HG02870 (cell line): ENCODE results near the gene PLP1.
"Not testable (repeated sequence)": the region's sequence is repeated elsewhere in the genome, so short reads cannot be mapped to it uniquely, and the experiment has no call there.

Experiments used
- ATAC-seq: cut with Tn5 transposase; IDR thresholded peaks from one replicate; pipeline ENCODE4 v1.9.1; 2021; ENCODE audit warnings: mild to moderate bottlenecking, moderate library complexity; ENCODE audit not compliant: unreplicated experiment

PLP1 gene, protein sequence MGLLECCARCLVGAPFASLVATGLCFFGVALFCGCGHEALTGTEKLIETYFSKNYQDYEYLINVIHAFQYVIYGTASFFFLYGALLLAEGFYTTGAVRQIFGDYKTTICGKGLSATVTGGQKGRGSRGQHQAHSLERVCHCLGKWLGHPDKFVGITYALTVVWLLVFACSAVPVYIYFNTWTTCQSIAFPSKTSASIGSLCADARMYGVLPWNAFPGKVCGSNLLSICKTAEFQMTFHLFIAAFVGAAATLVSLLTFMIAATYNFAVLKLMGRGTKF

DNA sequence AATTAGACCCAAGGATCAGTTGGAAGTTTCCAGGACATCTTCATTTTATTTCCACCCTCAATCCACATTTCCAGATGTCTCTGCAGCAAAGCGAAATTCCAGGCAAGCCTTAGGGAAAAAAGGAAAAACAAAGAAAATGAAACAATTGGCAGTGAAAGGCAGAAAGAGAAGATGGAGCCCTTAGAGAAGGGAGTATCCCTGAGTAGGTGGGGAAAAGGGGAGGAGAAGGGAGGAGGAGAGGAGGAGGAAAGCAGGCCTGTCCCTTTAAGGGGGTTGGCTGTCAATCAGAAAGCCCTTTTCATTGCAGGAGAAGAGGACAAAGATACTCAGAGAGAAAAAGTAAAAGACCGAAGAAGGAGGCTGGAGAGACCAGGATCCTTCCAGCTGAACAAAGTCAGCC, at the start of gene PLP1:
PLP1 (plus strand) TSS at position 295 of the 400 bp plus-strand sequence. CDS start 156 bp downstream, outside the sequence.
- no peak for ATAC-seq

DNA sequence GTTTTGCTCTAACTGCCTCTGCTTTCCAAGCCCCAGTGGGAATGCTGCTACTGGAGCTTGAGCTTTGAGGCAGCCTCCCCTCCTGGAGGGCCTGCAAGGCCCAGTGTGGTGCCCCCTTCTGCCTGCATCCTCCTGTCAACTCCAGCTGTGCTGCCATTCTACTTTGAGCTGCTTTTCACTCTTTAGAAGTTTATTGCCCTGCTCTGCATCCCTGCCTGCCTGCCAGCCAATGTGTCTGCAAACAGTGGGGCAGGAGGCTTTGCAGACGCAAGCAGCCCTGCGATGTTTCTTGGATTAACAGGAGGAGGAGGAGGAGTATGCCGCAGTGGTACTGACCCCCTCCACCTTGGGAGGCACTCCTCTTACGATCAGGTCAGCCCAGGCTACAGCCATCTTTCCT, 49.5 kb upstream of the PLP1 start:
- no peak for ATAC-seq

DNA sequence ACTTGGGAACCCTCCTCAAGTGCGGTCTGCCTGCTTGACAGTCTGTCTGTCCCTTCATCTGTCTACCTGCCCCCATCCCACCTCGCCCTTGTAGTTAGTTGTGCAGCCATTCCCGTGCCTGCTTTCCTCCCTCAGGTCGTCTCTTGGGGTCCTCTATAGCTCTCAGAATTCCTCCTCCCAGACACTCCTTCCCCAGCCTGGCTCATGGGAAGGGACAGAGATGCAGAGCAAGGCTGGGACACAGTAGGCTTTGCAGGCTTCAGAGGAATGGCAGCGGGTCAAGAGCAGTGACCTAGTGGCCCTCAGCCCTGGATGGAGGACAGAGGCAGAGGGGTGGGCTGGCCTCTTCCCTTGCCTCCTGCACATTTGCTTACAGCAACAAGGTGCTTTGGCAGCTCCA, 47.6 kb upstream of the PLP1 start:
- no peak for ATAC-seq

DNA sequence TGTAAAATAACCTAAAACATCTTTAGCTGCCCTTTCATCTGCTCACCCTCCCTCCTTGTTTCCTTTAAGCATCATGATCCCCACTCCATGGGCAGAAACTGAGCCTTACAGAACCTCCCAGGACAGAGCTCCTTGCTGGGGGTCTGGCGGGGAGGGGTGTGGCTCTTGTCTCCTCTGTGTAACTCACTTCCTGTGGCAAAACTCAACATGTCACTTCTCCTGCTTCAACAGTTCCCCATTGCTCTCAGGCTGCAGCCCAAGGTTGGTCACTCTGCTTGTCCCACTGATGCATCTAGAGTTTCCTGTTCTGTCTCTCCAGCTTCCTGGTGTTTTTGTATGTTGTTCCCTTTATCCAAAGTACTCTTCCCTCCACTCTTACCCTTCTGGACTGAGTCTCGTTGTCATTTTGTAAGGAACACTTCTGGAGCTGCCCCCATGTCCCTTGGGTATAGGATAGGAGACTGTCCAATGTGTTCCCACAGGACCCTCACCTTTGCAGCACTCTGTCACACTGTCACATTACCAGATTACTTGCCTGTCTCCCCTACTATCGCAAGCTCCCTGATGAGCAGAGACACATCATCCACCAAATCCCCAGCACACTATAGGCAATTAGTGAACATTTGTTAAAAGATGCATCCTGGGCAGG, 46.4 kb upstream of the PLP1 start:
- ATAC-seq: no peak

DNA sequence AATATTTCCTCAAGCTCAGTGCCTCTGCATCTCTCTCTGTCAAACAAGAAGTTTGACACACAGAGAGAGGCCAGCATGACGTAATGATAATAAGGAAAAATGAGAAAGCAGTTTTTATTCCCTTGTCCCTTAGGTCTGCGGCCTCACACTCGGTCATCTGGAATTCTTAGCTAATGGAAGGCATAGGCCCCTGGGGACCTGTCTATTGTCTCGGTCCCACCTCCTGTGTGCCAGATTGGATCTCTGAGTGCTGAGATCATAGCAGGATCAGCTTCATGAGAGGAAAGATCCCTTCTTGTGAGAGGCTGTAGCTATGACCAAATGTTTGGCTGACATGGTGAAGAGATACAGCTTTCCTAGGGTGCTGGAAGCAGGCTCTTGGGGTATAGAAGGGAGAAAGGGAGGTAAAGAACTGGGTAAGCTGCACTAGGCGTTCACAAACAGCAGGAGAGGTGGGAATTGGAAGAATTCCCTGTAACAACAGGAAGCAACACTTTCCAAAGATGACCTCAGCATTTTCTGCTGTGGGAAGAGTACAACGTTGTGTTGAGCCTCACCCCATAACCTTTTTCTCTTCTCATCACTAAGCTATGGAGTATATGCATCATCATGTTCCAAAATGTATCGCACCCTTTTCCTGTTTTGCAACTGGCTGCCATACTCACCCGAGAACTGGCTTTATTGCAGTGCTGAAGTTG, 45.7 kb upstream of the PLP1 start:
- no peak for ATAC-seq

DNA sequence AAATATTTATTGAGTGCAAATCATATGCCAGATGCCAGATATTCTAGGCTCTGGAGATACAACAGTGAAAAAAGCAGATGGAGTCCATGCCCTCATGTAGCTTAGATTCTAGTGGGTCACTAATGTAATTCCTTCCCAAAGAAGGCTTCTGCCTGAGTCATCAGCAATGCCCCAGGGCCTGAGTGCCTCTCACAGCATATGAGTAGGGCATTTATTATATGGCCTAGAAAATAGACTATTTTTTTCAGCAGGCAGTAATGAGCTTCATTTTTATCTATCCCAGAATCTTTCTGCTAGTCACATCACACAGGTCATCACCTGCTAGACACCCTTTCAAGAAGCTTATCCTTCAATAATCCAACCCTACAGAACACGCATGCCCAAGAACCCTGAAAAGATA, 43.6 kb upstream of the PLP1 start:
- ATAC-seq: no peak

DNA sequence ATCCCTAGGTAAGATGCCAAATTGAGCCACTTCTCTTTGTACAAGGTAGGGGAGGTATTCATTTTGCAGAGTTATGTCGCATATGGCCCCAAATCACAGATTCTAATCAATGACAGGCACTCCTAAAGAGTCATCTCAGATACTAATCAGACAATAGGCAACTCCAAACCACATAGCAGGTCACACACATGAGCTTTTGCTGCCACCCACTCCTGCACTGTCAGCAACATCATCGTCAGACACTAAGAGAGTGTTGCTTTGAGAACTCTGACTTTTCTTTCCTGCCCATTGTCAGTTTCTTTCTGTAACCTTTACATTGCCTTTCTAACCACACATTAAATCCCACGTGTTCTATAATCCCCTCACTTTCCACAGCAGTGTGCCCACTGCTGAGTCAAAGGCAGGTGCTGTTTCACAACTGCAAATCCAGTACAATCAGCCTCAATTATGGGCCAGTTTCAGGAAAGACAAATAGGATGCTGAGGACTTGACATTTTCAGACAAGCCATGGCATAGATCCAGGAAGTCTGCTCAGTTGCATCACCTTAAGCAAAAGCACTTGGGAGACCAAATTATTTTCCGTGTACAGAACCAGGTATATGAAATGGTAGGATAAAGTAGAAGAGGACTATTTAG, 42.4 kb upstream of the PLP1 start:
- no peak for ATAC-seq

DNA sequence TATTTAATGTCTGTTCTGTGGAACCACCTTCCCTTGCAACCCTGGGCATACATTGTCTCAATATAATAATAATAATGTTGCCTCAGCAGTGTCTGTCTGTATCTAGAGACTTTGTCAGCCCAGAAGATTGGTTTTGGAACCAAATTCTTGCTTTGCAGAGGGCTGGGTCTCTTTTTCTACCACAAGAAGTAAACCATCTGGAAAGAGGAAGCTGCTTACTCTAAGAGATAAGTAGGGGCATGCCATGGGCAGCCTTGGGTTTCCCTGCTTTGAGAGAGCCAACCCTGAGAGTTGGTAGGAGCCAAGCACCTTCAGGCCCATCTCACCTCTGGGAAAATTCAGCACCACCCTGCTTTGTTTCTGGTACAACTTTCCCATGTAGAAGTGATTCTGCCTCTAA, 38.9 kb upstream of the PLP1 start:
- ATAC-seq: no peak

DNA sequence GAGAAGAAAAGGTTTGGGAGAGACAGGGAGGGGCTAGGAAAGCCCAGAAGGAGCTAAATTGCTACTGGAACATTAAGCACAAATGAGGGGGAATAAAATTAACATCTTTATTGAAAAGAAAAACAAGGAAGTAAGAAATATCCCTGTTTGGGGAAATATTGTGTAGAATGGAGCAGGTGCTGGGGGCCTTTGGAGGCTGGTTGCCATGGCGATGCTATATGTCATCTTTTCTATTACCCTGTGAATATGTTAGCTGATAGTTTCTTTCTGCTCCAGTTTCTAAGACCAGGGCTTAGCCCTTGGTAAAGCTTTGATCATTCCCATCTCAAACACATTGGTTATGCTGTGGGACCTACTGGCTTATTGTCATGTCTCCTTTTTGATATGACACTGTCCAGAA, 37.2 kb upstream of the PLP1 start:
- no peak for ATAC-seq

DNA sequence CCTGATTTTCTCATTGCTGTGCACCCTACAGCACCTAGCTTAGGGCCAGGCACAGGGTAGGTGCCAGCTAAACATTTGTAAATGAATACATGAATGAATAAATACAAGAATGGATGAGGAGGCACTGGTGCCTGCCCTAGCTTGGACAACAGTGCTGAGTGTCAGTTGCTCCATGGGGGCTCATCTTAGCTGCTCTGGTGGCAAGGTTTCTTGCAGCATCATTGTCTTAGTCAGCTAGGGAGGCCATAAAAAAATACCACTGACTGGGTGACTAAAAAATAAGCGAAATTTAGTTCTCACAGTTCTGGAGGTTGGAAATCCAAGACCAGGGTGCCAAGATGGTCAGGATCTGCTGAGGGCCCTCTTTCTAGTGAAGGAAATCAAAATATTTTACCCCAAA, 34.8 kb upstream of the PLP1 start:
- ATAC-seq: no peak

DNA sequence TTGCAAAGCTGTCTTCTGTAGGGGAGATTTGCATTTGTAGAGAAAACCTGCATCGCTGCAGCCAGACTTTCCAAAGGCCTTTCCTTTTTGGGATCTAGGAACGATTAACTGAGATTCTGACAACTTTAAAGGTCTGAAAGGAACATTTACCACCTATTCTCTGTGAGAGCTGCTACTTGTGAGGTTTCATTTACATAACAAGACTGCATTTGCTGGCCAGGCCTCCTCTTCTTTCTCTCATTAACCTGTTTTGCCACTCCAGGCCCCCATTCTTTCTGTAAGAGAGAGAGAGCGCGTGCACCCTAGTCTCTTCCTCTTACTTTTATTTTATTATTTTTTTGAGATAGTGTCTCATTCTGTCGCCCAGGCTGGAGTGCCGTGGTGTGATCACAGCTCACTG, 34.3 kb upstream of the PLP1 start:
- ATAC-seq: no peak

DNA sequence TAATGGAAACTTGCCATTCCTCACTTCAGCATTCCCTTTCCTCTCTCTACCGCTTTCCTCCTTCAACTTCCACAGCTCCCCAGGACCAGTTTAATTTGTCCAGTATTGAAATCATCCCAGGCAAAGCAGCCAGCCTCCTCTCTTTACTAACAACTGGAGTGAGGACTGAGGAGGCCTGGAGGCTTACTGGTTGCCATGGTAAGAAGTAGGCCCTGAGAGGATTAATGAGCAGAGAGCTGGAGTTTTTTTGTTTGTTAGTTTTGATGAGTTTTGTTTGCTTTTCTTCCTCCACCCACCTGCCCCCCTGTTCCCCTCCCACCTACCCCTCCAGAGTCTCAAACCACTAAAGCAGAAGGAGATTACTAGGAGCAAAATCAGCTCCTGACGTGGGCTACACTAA, 29.5 kb upstream of the PLP1 start:
- no peak for ATAC-seq

DNA sequence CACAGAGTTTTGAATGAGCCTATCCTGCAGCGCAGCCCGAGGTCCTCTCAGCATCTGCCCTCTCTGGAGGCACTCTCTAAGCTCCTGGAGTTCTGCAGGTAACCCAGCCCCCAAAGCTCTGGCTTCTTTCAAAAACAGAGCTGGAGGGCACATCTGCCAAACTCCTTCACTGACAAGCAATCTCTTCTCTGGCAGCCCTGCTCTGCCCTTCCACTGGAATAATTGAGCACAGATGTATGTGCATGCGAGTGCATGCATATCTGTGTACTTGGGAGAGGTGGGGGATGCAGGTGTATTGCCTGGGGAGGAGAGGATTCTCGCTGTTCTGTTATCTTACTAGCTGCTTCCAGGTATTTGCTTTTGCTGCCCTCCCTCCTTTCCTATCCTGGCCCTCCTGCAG, 22.2 kb upstream of the PLP1 start:
- no peak for ATAC-seq

DNA sequence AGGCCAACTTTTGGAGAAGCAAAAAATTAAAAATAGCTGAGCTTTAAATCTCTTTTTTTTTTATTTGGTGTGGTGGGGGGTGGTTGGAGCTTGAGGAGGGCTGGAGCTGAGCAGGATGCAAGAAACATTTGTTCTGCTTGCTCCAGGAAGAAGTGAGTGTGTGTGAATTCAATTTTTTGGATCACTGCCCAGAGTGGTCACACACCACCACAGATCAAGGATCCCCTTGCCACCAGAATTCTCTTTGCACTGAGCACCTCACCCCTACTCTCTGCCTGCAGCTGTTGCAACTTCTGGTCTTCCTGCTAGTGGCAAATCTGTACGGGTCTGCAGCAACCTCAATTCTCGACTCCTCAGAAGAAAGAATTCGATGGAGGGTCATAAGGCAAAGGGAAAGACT, 19.9 kb upstream of the PLP1 start:
- ATAC-seq: no peak

DNA sequence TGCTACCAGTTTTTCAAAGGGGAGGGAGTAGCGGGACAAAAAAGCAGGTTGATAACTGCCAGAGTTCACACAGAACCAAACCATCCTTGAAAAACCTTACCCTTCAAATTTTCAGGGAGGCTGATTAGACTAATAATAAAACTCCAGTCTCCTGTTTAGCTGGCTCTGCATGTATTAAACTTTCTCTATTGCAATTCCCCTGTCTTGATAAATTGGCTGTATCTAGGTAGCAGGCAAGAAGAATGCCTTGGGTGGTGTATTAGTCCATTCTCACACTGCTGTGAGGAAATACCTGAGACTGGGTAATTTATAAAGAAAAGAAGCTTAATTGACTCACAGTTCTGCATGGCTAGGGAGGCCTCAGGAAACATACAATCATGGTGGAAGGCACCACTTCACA, 18.1 kb upstream of the PLP1 start:
- no peak for ATAC-seq

DNA sequence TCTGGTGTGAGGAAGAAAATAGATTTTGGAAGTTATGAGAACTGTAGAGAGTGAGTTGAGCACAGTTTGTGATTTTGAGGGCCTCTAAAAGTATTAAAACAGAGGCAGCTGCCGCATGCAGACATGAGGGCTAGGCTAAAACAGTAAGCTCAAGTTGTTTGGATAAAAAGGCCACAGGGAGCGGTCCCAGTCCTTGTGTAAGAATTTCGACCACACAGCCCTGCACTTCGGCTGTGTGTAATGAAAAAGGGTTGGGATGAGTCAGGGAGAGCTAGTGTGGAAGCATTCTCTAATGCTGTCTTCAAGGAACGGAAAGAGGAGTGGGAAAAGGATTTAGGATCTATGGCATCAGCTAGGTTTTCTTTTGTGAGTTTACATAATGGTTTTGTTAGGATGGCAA, 13.1 kb upstream of the PLP1 start:
- not testable (repeated sequence) for ATAC-seq

DNA sequence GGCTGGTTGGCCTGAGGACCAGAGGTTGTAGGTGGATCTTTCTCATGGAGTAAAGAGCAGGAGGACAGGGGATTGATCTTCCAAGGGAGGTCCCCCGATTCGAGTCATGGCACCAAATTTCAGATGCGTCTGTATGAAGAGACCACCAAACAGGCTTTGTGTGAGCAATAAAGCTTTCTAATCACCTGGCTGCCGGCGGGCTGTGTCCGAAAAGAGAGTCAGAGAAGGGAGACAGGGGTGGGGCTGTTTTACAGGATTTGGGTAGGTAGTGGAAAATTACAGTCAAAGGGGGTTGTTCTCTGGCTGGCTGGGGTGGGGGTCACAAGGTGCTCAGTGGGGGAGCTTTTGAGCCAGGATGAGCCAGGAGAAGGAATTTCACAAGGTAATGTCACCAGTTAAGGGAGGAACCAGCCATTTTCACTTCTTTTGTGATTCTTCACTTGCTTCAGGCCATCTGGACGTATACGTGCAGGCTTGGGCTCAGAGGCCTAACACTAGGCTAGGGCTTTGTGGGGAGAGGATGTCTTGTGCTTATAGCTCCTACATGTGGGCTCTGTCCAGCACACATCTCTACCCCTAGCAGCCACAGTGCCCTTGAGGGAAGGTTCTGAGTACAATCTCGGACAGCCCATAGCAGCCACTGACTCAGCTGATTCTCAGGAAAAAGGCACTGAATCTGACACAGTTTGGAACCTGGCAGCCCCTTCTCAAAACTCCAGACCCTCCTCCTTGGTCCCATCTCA, 9.7 kb upstream of the PLP1 start:
- ATAC-seq: not testable (repeated sequence)

DNA sequence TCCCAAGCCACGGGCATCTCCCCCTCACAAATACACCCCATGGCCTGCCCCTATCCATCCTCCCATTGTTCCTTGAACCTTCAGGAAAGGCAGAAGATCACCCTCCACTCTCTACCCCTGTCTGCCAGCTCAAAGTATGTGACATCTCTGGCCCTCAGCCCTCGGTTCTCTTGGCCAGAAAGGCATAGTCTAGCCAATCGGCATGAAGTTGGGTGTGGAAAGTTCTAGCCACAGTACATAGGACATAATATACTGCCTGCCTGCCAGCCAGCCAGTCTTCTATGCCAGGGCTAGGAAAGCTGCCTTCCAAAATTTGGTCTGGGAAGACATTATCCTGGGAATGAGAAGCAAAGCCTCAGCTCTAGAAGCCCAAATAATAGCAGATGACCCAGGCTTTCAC, 3.2 kb upstream of the PLP1 start:
- no peak for ATAC-seq

DNA sequence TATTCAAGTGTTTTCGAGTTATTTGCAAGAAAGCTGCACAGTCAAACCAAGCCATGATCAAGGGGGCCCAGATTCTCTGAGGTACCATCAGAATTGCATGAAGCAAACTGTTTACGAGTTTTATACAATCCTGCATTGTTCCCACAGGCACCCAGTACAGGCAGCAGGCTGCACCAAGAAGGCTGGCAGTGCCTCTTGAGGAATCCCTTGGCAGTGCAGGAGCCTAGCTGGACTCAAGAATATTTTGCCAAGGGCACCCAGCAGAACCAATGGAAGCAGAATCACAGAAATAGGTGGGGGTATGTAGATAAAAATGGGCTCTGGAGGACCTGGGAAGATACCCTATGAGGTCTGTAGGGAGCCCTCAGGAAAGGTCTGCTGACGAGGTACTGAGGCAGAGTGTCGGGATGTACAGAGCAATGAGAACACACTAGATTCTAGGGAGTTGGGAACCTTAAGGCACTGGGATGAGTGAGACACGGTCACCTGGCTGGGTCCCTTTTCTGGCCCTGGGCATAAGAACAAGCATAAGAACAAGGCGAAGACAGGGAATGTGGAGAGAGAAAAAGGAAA, 2.5 kb upstream of the PLP1 start:
- no peak for ATAC-seq

DNA sequence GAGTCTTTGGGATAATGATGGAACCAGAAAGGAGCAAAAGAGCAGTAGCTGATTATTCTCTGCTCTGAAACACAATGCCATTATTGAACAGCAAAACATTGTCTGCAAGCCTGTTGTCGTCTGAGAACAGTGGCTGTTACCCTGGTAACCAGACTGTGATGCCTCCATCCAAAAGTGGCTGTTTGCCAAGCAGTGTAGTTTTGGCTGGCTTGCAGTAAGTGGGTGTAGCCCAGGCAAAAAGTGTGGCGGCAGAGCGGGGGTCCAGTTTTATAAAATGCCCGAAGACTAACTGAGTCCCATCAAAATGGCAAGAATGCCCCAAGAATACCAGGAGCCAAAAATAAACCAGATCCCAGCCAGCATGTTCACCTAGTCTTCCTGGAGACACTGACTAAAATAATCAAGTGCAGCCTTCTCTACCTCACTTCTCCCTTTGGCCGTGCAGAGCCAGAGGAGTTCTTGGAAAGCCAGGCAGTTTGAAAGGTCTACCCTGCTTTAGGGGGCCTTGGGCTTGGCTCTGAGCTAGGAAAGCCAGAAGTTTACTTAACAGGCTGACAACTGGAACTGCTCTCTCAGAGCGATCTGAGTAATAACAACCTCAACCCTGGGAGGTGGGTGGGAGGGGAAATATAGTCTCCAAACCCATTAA, 2.6 kb downstream of the PLP1 start:
- no peak for ATAC-seq
